ENCODE measurements around the gene OTOGL.

- no peak for TF ChIP-seq CTCF (IDR thresholded peaks at IDR 0.05 in 4 of 5, conservative IDR thresholded peaks at IDR 0.05 in 1 of 5)
- no peak for TF ChIP-seq POLR2A (IDR thresholded peaks at IDR 0.05)
Measured at GRCh38 chr12:80058586-80058985, 40.8 kb upstream of the OTOGL start.
